ENCODE measurements around the gene SLCO4A1. TPM values are rescaled to one million over a fixed set of nuclear protein-coding genes. Genes with fewer than 3 reads are reported as not detected.
"Not testable (repeated sequence)": the region's sequence is repeated elsewhere in the genome, so short reads cannot be mapped to it uniquely, and the experiment has no call there.

The SLCO4A1 gene
- total RNA-seq, 1 donor from 2014 or later, result 0.11 TPM

DNA sequence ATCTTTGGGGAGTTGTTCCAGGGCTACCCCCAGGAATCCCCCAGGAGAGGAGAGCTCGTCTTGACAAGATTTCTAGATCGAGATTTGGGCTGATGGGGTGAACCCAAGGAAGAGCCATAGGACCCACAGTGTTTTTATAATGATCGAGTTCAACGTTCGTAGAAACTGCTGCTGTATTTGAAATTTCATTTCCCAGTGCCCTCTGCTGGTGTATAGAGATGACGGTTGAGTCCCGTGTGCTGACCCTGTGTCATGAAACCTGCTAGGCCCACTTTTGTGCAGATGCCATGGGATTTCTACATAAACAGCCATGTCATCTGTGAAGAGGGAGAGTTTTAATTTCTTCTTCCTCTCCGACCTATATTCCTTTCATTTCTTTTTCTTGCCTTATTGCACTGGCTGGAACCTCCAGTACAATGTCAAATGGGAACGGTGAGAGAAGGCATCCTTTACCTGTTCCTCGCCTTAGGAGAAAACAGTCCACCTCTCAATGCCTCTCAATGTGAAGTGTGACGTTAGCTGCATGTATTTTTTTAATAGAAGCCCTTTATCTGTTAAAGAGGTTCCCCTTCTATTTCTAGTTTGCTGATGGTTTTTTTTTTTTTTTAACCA lies 37.8 kb downstream of the SLCO4A1 start:
- no peak for DNase-seq (ENCODE audit: low read depth)

DNA sequence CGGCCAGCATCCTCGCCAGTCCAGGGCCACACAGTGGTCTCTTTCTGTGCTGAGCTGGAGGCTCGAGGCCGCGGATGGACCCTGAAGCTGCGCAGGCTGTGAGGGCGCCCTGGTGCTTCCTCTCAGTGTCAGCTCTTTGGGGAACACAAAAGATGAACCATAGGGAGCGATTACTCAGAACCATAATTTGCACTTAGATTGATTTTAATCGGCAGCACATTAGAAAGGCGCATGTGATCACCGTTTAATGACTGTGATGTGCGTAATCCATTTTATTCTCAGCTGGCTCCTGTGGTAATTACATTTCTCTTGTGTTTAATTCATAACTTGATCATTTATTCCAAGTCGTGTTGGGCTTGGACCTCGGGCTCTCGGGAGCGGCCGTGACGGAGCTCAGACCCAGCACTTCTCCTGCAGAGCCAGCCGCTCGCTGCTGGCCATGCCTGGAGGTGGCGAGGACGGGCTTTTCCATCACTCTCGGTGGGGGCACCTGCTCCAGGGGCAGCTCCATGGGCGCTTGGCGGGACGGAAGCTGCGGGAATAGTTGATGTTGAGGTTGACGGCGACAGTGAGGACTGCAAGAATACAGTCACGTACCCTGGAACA lies 40.7 kb downstream of the SLCO4A1 start:
- no peak for DNase-seq (ENCODE audit: low read depth)

DNA sequence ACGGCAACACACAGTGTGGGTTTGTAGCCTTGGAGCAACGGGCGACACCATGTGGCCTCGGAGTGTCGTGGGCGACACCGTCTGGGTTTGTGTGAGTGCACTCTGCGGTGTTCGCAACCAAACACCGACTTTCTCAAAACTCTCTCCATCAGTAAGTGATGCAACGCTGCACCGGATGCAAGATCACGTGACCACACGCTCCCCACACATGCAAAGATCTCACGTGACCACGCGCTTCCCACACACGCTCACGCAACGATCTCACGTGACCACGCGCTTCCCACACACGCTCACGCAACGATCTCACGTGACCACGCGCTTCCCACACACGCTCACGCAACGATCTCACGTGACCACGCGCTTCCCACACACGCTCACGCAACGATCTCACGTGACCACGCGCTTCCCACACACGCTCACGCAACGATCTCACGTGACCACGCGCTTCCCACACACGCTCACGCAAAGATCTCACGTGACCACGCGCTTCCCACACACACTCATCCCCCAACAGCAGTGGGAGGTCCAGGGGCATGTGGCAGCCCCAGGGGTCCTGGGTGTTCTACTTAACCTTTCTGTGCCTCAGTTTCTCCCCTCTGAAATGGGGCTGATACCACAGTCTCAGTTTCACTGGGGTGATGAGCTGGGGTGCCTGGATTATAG lies 41.5 kb downstream of the SLCO4A1 start:
- not testable (repeated sequence) for DNase-seq (ENCODE audit: low read depth)

DNA sequence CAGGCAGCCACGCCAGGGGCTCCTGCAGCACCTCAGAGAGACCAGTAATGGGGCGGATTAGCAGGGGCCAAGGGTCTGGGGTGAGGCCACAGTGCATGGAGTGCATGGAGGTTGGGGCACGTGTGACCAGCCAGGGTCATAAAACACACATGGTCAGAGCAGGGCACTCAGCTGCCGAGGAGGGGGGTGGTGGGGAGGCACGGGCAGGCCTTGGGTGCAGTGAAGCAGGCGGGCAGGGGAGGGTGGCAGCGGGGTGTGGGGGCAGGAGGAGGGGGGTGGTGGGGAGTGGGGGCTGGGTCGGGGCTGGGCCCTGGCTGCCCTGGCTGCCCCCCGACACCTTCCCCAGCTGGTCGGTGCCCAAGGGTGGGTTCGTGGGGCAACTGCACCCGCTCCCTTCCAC lies 42.7 kb downstream of the SLCO4A1 start:
- no peak for DNase-seq (ENCODE audit: low read depth)

DNA sequence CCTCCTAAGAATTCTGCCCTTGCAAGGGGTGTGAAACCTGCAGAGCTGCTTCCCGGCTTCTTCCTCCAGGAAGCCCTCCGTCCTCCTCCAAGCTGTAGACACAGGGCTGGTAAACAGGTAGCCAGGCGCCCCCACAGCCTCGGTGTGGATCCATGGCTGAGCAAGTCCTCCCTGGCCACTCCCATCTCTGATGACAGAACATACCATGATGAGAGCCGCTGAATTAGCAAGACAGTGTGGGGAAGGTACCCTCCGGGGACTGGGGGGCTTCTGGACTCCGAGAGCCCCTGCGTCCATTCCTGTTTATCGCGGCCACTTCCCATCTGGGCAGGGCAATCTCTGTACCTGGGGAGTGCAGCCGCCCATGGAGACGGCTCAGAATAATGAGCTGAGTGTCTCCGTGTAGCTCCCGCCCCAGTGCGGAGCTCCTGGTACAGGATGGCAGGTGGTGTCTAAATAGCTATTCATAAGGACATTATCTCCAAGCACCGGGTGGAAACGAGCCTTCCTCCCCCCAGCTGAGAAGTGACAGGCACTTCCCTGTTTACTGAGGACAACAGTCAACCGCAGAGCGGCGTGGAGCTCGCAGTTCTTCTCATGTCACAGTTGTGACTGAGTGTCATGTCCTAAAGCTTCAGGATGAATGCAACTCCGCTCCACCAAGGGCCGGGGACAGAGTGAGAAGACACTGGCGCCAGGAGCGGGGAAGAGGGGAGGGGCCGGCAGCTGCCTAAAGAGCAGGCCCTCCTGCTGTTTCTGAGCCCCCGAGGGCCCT lies 43.7 kb downstream of the SLCO4A1 start:
- no peak for DNase-seq (ENCODE audit: low read depth)

DNA sequence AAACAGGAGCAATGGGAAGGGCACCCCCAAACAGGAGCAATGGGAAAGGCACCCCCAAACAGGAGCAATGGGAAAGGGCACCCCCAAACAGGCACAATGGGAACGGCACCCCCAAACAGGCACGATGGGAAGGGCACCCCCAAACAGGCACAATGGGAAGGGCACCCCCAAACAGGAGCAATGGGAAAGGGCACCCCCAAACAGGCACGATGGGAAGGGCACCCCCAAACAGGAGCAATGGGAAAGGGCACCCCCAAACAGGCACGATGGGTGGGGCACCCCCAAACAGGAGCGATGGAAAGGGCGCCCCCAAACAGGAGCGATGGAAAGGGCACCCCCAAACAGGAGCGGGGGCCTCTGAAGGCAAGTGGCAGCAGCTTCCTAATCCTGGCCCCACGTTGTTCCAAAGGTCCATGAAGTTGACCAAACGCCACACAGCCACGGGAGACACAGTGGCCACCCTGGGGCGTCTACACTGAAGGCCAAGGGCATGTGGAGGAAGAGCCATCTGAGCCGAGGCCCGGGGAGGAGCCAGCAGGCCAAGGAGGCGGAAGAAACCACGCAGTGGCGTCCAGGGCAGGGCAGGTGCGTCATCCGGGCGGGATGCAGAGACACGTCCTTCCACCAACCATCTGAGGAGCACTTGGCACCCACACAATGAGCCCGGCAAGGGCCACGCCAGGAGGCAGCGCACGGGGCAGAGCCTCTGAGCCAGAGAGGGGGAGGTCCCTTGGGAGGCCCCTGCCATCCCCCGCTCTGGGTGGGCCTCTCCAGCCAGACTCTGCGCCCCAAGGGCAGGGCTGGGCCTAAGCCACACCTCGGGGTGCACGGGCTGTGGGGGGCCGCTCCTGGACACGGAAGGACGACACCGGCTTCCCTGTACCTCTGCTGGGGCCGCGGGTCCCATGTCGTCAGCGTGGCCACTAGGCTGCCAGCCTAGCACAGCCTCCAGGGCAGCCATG lies 44.8 kb downstream of the SLCO4A1 start:
- no peak for DNase-seq (ENCODE audit: low read depth)

DNA sequence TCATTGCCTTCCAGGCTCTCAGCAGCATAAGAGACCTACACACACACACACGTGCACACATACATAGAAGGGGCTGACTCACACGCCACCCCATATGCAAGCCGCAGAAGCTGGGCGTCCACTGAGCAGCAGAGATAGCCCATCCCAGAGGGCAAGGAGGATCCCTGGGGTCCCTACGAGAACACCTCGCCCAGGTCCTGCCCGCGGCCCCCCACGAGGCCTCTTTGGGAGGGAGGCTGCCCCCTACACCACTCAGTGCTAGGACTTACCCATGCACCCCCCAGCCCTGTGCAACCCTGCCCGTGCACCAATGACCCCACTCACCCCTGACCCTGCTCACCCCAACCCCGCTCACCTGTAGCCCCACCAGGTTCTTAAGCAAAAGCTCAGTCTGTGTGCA lies 45.8 kb downstream of the SLCO4A1 start:
- DNase-seq (ENCODE audit: low read depth), result no peak

DNA sequence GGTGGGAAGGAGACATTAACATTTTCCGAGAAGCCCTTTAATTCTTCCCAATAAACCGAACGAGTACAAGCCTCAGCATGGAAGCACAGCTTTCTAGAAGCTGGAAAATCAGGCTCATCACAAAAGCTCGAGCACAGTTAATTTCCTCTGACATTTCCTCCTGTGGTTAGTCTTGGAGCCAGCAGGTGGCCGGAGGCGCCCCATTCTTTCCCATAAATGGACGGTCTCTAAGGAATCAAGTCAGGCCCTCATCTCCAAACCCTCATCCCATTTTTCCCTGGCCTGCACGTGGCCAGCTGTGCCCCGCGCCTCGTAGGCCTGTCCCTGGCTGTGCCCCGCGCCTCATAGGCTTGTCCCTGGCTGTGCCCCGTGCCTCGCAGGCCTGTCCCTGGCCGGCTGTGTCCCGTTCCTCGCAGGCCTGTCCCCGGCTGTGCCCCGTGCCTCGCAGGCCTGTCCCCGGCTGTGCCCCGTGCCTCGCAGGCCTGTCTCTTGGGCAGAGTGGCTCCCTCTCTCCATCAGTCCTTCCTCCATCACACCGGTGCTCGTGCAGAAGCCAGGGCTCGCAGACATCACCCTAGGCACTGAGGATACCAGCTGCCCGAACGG lies 46.7 kb downstream of the SLCO4A1 start:
- peak; percentile 58 for DNase-seq (ENCODE audit: low read depth)

DNA sequence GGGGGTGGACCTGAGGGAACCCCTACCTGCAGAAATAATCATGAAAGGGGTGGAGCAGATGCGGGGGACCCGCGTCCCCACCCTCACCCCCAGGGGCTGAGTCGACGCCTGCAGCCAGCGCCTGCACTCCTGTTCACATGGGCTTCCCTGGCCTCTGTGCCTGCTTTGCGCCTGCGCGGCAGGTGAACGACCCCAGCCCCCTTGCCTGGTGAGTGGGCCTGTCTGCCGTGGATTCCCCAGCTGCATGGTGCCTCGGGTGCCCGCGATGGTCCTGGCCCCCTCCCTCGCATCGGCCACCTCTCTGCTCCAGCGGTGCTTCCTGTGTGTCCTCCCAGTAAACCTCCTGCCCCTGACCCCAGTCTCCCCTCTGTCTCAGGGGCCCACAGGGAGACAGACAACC lies 47.6 kb downstream of the SLCO4A1 start:
- no peak for DNase-seq (ENCODE audit: low read depth)

DNA sequence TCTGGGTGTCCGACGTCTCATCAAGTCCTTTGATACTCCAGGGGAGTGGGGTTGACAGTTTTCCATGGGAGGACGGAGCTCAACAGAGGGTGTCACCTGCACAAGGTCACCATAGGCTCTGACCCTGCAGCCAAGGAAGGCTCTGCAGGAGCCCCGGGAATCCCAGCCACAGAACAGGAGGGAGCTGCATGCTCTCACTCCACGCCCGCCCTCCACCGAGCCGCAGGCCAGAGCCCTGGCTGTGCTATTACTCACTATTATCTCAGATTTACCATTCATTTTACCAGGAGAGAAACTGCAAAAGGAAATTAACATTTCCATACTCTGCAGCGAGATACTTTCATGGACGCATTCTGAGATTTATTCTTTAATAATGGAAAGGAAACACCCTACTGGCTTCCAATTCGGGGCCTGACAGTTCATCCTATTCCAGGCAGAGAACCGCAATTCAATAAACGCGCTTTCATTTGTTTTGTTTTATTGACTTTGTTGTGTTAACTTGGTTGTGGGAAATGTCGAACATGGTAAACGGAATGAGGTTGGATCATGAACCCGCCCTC lies 48.0 kb downstream of the SLCO4A1 start:
- DNase-seq (ENCODE audit: low read depth), result no peak

DNA sequence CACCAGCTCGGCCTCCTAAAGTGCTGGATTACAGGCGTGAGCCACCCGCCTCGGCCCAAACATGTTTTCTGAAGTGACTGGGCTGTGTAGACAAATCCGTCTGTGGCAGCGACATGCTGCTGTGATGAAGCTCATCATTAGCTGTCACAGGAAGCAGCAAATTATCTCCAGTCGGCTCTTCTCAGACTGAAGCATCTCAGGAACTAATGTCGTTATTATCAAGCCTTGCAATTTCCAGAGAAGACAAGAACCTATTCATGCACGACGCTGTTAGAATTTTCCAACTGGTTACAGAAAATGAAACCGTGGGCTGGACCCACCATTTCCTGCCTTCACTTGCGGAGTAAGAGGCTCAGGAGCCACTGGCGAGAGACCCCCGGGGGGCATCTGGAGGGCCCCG lies 49.2 kb downstream of the SLCO4A1 start:
- no peak for DNase-seq (ENCODE audit: low read depth)

DNA sequence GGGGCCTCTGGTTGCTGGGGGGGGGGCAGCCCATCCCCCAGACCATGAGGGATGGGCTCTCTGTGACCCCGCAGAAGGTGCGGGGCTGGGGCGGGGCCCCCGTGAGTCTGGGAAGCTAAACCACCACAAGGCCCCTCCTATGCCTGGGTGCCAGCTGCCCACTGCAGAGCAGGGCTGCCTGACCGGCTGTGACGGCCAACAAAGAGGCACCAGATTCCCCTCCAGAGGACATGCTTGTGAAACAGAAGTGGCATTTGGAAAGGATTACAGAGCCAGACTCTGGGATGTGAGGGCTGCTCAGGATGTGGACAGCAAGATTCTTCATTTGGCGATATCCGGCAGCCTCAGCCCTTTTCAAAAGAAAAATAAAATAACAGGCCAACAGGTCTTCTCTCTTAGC lies 49.9 kb downstream of the SLCO4A1 start:
- peak; percentile 33 for DNase-seq (ENCODE audit: low read depth)

DNA sequence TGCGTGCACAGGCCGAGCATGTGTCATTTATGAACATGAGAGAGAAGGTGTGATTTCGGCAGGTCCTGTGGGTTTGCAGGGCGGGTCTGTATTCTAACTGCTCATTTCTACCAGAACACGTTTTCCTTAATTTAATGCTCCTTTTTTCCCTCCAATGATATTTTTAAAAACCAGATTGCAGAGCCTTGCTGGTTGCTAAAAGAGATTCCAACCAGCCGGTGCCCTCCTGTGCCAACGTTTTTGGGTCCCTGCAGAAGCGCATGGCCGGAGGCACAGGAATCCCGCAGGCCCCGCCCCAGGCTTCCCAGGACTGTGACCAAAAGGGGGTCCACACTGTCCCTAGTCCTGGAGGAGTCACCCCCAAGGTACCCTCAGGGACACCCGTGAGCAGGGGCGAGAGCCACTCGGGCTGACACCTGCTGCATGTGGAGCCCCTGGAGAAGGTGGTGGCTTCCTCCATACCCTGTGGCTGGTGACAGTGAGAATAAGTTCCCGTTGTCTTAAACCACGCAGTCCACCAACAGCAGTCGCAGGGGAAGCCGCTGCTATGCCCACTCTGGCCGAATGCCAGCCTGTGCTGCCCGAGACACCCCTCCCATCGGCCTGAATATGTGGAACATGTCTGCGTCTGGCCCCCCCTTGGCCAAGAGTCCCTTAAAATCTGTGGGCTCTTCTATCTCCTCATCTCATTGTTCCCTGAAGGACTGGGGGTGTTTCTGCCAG lies 50.7 kb downstream of the SLCO4A1 start:
- no peak for DNase-seq (ENCODE audit: low read depth)

DNA sequence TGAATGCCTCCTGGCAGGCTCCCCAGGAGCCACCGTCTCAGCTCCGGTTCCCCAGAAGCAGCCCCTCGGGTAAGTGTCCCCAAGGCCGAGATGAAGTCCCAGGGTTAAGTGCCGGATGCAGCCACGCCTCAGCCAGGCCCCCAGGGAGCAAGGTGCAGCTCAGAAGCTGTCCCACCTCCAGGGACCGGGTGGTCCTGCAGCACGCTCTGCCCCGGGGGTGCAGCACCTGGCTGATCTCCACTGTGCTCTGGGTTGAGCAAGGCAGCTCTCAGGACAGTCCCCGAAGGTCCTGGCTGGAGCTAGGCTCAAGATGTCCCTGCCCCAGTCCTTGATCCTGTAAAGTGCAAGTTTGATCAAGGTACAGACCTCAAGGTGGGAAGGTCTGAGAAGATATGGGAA lies 51.2 kb downstream of the SLCO4A1 start:
- DNase-seq (ENCODE audit: low read depth), result no peak

DNA sequence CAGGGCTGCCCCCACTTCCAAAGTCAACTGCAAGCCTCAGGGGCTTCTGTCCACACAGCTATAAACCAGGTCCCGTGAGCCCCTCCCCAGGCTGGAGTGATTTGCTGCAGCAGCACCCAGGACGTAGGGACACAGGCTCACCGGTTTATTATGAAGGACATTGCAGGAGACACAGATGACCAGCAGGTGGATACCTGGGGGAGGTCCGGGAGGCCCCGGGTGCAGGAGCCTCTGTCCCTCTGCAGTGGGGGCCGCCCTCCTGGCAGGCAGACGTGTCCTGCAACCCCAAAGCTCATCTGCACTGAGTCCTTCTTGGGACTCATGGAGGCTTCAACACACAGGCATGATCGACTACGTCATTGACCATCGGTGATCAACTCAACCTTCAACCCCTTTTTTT lies 51.8 kb downstream of the SLCO4A1 start:
- no peak for DNase-seq (ENCODE audit: low read depth)

DNA sequence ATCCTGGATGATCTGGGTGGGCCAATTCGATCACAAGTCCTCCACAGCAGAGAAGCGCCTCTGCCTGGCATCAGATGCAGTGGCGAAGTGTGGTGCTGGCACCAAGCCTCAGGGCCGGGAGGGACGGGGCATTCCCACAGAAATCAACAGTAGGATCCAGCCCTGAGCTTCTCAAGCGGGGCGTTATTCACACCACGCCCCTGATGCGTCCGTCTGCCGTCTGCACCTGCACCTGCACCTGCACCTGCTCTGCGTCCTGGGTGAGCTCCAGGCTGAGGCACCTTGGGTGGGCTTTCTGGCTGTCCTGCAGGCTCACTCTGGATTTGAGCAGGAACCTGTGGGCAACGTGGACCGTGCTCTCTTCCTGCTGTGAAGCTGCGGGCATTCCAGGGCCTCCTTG lies 52.6 kb downstream of the SLCO4A1 start:
- DNase-seq (ENCODE audit: low read depth), result no peak

DNA sequence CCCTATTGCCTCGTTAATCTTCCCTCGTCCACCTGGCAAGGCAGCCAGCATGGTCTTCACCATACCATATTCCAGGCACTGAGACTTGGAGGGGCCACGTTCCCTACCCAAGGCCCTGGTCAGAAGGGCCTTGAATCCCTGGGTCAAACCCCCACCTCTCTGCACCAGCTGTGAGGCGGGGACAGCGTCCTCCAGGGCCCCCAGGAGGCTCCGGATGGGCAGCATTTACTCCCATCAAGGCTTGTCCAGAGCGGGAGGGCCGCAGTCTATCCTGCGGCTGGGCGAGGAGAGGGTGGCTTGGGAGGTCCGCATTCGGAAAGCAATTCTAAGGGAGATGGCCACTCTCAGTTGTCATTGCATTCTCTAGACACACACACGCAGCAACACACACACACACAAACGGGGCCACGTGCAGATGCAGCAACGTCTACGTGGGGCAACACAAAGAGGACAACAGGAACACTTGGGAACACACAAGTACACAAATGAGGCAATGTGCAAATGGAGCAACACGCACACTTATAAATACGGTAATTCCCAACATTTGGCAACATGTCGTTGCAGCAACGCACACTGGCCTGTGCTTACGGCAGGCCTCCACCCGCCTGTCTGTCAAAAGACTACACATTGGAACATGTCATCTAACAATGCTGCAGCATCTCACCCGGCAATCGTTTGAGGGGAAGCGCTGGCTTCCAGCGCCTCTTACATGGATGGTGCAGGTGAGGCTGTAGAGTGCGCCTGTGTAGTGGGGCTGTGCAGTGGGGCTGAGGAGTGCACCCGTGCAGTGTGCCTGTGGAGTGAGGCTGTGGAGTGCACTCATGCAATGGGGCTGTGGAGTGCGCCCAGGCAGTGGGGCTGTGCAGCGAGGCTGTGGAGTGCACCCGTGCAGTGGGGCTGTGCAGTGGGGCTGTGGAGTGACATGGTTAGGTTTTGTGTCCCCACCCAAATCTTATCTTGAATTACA lies 53.4 kb downstream of the SLCO4A1 start:
- no peak for DNase-seq (ENCODE audit: low read depth)

DNA sequence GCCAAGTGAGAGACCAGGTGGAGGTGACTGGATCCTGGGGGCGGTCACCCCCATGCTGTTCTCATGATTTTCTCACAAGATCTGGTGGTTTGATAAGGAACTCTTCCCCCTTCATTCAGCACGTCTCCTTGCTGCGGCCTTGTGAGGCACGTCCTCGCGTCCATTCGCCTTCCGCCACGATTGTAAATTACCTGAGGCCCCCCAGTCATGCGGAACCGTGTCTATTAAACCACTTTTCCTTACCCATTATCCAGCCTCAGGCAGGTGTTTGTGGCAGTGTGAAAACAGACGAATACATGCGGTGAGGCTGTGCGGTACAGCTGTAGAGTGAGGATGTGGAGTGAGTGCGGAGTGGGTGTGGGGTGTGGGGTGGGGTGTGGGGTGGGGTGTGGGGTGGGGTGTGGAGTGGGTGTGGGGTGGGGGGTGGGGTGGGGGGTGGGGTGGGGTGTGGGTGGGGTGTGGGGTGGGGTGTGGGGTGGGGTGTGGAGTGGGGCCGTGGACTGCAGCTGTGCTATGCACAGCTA lies 54.2 kb downstream of the SLCO4A1 start:
- DNase-seq (ENCODE audit: low read depth), result no peak

All from myocyte (in vitro differentiated cells).